ENCODE data around the gene HRH3. TPM values are rescaled to one million over a fixed set of nuclear protein-coding genes. Genes with fewer than 3 reads are reported as not detected.

HRH3 gene
- total RNA-seq, 4 donors from 2014 or later, result not detected

DNA sequence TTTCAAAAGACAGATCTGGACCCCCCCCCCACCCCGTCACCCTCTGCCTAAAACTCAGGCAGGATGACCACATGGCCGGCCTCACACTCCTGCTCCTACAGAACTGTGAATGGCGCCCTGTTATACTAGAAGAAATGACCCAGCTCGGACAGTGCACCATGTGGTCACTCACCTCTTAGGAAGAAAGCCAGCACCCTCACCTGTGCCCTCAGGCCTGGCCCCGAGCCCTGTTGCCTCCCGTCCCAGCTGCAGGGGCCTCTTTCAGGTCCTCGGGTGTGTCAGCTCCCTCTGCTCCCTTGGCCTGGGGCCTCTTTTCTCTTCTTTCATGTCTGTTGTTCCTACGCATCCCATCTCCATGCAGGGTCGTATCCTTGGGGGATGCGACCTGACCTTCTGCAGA lies 42.0 kb upstream of the HRH3 start:
- in situ Hi-C loops (cut with MboI; ENCODE audit: low sequenced_read_pairs in 4 of 4), result no loop called here
- Histone ChIP-seq H3K27ac (no peak overlapping the region), H3K9me3 (no peaks in the 10 kb centered on the region), H3K36me3 (peaks cover 0 to 47% of the 10 kb centered on the region in 2 donors), H3K27me3 (no peaks in the 10 kb centered on the region), H3K4me1 (peaks cover 23 to 32% of the 10 kb centered on the region in 2 donors), H3K4me3 (no peak overlapping the region)
- DNase-seq (no peak), ATAC-seq (no peak)
- TF ChIP-seq, protein P1, sequence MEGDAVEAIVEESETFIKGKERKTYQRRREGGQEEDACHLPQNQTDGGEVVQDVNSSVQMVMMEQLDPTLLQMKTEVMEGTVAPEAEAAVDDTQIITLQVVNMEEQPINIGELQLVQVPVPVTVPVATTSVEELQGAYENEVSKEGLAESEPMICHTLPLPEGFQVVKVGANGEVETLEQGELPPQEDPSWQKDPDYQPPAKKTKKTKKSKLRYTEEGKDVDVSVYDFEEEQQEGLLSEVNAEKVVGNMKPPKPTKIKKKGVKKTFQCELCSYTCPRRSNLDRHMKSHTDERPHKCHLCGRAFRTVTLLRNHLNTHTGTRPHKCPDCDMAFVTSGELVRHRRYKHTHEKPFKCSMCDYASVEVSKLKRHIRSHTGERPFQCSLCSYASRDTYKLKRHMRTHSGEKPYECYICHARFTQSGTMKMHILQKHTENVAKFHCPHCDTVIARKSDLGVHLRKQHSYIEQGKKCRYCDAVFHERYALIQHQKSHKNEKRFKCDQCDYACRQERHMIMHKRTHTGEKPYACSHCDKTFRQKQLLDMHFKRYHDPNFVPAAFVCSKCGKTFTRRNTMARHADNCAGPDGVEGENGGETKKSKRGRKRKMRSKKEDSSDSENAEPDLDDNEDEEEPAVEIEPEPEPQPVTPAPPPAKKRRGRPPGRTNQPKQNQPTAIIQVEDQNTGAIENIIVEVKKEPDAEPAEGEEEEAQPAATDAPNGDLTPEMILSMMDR (IDR thresholded peaks at IDR 0.05 in 4 of 5, conservative IDR thresholded peaks at IDR 0.05 in 1 of 5), result no peak
- TF ChIP-seq POLR2A (IDR thresholded peaks at IDR 0.05), result no peak
- intact Hi-C loops (cut with DNase I; ENCODE audit: low total_unique reads), result no loop called here

DNA sequence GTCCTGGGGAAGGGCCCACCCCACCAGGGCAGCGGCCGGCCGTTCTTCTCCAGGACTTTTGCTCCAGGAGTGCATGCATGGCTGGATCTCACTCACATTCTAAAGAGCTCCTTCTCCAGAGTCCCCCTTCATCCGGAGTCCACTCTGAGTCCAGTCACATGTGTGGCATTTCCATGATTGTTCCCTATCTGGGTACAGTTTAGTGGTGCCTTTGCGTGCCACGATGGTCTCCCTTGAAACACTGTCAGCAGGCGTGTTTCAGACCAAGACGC lies 39.2 kb upstream of the HRH3 start:
- intact Hi-C loops (cut with DNase I; ENCODE audit: low total_unique reads), result no loop called here
- no peak for TF ChIP-seq POLR2A (IDR thresholded peaks at IDR 0.05)
- TF ChIP-seq, protein P1 (IDR thresholded peaks at IDR 0.05 in 4 of 5, conservative IDR thresholded peaks at IDR 0.05 in 1 of 5), result no peak
- in situ Hi-C loops (cut with MboI; ENCODE audit: low sequenced_read_pairs in 4 of 4), result no loop called here
- H3K9me3 ChIP-seq, result no peaks in the 10 kb centered on the region
- no peak overlapping the region for H3K4me3 ChIP-seq
- peaks cover 0 to 25% of the 10 kb centered on the region in 2 donors for H3K36me3 ChIP-seq
- ATAC-seq (peak in 1 of 2 donors; percentile 10), DNase-seq (no peak)
- peak overlapping the region; percentile 71 to 84 (median 76) for H3K27ac ChIP-seq
- H3K4me1 ChIP-seq, result peaks cover 18 to 27% of the 10 kb centered on the region in 2 donors
- H3K27me3 ChIP-seq, result no peaks in the 10 kb centered on the region

DNA sequence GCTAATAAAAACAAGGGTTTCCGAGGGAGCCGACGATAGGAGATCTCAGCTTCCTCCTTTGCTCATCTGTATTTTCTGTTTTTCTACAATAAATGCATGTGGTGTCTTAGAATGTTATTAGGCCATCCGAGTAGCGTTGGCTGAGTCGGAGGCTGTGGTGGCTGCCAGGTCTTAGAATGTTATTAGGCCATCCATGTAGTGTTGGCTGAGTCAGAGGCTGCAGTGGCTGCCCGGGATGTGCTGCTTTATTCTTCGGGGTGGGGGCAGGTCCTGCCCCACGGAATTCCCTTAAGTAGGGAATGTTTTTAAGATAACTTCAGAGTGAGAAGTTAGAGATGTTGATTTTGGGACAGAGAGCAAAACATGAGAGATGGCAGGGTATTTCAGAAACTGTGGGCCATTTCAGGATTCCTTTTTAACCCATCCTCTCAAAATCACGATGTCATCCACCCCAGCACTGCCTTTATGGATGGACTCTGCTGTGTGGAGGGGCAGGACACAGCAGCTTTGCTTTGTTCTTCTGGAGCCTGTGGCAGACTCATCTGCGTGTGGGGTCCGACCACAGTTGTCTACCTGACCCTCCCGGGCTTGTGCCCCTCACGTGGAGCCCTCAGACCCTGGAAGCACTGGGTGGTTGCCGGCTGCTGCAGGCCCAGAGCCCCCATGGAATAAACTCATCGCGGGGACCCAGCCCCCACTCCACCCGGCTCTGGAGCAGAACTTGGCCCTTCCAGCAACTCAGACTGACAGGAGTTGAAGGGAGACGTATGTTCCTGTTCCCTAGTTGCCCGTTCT lies 38.6 kb upstream of the HRH3 start:
- no peak for TF ChIP-seq POLR2A (IDR thresholded peaks at IDR 0.05)
- TF ChIP-seq, protein P1 (IDR thresholded peaks at IDR 0.05 in 4 of 5, conservative IDR thresholded peaks at IDR 0.05 in 1 of 5), result no peak
- Histone ChIP-seq H3K4me1 (peaks cover 18 to 27% of the 10 kb centered on the region in 2 donors), H3K9me3 (no peaks in the 10 kb centered on the region), H3K27ac (peak overlapping the region; percentile 71 to 84 (median 76)), H3K36me3 (peaks cover 0 to 22% of the 10 kb centered on the region in 2 donors), H3K4me3 (peak overlapping the region in 2 of 4 donors; percentile 4 to 16), H3K27me3 (no peaks in the 10 kb centered on the region)
- DNase-seq (peak; percentile 64 to 86), ATAC-seq (peak; percentile 97)
- in situ Hi-C loops (cut with MboI; ENCODE audit: low sequenced_read_pairs in 4 of 4), result no loop called here
- intact Hi-C loops (cut with DNase I; ENCODE audit: low total_unique reads), result no loop called here

DNA sequence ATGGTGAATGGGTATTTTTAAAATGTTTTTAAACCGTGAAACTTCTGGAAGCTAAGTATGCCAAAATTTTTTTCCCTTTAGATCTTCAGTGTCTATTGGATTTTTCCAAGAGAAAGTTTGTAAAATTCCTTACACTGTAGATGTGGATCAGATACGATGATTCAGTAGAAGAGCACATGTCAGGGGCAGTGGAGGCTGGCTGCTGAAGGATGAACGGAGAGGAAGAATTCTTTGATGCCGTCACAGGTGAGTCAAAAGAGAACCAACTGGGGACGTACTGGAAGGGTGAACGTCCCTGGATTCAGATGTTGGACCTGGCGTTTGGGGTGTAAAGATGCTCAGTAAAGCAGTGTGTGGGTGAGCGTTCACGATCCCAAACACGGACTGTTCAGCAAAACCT lies 35.9 kb upstream of the HRH3 start:
- no peak overlapping the region for H3K4me3 ChIP-seq
- peaks cover 18 to 37% of the 10 kb centered on the region in 2 donors for H3K4me1 ChIP-seq
- H3K36me3 ChIP-seq, result no peaks in the 10 kb centered on the region
- H3K27ac ChIP-seq, result no peak overlapping the region
- intact Hi-C loops (cut with DNase I; ENCODE audit: low total_unique reads), result no loop called here
- ATAC-seq (no peak), DNase-seq (no peak)
- H3K27me3 ChIP-seq, result no peaks in the 10 kb centered on the region
- H3K9me3 ChIP-seq, result no peaks in the 10 kb centered on the region
- in situ Hi-C loops (cut with MboI; ENCODE audit: low sequenced_read_pairs in 4 of 4), result no loop called here
- no peak for TF ChIP-seq POLR2A (IDR thresholded peaks at IDR 0.05)
- TF ChIP-seq, protein P1 (IDR thresholded peaks at IDR 0.05 in 4 of 5, conservative IDR thresholded peaks at IDR 0.05 in 1 of 5), result no peak

Data from gastrocnemius medialis (tissue), 4 donors.